ENCODE measurements around the gene ST8SIA2. TPM values are rescaled to one million over a fixed set of nuclear protein-coding genes. Genes with fewer than 3 reads are reported as not detected.

ST8SIA2 gene
- polyA plus RNA-seq, 1 experiment, result not detected

DNA sequence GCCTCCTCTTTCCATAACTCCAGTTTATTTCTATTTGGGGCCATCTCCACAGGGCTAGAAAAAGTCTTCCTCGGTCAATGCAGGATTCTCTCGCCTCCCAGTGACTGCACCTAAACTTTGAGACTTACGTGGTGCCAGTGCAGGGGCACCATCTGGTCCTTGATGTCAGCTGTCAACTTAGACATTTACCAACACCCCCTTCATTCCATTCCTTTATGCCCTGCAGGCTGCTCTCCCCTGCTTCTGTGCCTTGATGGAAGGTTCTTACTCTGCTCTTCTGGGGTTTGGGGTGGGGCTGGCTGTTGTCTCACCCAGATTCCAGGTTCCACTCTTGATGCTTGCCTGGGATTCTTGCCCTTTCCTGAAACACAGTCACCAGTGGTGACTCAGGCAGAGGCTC is 101.8 kb downstream of the ST8SIA2 start:
- Histone ChIP-seq H3K4me3 (ENCODE audit: low read depth, low read length) (no peak overlapping the region), H3K36me3 (ENCODE audit: control insufficient read depth, insufficient read depth, low read length) (no peaks in the 10 kb centered on the region), H3K27me3 (ENCODE audit: control insufficient read depth, insufficient read depth, low read length) (no peaks in the 10 kb centered on the region)
- TF ChIP-seq, protein P1, sequence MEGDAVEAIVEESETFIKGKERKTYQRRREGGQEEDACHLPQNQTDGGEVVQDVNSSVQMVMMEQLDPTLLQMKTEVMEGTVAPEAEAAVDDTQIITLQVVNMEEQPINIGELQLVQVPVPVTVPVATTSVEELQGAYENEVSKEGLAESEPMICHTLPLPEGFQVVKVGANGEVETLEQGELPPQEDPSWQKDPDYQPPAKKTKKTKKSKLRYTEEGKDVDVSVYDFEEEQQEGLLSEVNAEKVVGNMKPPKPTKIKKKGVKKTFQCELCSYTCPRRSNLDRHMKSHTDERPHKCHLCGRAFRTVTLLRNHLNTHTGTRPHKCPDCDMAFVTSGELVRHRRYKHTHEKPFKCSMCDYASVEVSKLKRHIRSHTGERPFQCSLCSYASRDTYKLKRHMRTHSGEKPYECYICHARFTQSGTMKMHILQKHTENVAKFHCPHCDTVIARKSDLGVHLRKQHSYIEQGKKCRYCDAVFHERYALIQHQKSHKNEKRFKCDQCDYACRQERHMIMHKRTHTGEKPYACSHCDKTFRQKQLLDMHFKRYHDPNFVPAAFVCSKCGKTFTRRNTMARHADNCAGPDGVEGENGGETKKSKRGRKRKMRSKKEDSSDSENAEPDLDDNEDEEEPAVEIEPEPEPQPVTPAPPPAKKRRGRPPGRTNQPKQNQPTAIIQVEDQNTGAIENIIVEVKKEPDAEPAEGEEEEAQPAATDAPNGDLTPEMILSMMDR (IDR thresholded peaks at IDR 0.05; ENCODE audit: insufficient read depth, low read depth, low read length), result no peak
- CTCF ChIA-PET, result no interaction called here
- POLR2A ChIA-PET, result no interaction called here
- DNase-seq (ENCODE audit: low read depth), result no peak

DNA sequence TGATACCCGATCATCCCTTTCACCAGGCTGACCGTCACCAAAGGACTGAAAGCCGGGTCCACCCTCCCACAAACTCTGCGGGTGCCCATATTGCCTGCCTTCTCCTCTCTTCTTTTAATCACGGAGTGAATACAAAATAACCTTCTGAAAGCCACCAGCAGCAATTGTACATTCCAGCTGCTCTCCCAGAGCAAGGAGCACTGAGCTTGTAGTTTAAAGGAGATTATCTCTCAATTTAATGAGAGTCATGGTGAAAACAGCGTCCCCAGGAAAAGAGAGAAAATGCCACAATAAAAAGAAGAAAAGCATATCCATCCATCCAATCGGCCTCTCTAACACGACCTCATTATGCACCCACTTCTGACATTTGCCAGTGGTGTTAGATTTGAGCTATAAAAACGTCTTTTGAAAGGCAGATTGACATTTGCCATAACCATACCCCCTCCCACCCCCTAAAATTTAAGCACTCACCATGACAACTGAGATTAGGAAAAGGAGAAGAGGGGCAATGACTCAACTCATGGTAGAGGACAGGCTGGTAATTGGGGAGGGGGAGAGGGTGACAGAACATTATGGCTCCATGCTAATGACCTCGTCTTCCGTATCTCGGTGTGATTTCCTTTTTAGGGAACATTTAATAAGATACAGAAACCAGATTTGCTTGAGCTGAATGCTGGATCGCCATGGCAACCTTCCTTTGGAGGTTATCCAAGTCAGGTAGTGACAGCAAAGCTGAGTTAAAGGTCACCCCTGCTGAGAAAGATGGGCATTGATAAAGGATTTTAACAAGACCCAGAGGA is 106.2 kb downstream of the ST8SIA2 start:
- no peak for DNase-seq (ENCODE audit: low read depth)
- ChIA-PET CTCF (no interaction called here), POLR2A (no interaction called here)
- no peak overlapping the region for H3K4me3 ChIP-seq (ENCODE audit: low read depth, low read length)
- no peaks in the 10 kb centered on the region for H3K27me3 ChIP-seq (ENCODE audit: control insufficient read depth, insufficient read depth, low read length)
- no peaks in the 10 kb centered on the region for H3K36me3 ChIP-seq (ENCODE audit: control insufficient read depth, insufficient read depth, low read length)
- TF ChIP-seq, protein P1 (IDR thresholded peaks at IDR 0.05; ENCODE audit: insufficient read depth, low read depth, low read length), result no peak

DNA sequence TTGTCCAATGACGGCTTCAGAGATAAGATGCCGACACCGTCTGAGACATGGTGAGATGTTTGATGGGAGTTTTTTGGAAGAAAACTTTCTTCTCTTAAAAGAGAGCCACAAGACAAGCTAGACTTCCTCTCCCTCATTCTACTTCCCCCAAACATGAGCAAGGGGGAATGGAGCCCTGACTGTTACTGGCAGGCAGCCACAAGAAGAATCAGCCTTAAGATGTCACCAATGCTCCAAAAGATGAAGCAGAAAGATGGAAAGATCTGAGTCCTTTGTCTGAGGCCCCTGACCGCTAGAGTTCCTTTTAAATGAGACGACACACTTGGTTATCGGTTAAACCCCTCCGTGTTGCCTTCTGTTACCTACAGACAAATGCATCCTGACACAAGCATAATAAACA is 108.7 kb downstream of the ST8SIA2 start:
- TF ChIP-seq, protein P1 (IDR thresholded peaks at IDR 0.05; ENCODE audit: insufficient read depth, low read depth, low read length), result no peak
- ChIA-PET CTCF (no interaction called here), POLR2A (no interaction called here)
- Histone ChIP-seq H3K36me3 (ENCODE audit: control insufficient read depth, insufficient read depth, low read length) (no peaks in the 10 kb centered on the region), H3K4me3 (ENCODE audit: low read depth, low read length) (no peak overlapping the region), H3K27me3 (ENCODE audit: control insufficient read depth, insufficient read depth, low read length) (no peaks in the 10 kb centered on the region)
- DNase-seq (ENCODE audit: low read depth), result no peak

DNA sequence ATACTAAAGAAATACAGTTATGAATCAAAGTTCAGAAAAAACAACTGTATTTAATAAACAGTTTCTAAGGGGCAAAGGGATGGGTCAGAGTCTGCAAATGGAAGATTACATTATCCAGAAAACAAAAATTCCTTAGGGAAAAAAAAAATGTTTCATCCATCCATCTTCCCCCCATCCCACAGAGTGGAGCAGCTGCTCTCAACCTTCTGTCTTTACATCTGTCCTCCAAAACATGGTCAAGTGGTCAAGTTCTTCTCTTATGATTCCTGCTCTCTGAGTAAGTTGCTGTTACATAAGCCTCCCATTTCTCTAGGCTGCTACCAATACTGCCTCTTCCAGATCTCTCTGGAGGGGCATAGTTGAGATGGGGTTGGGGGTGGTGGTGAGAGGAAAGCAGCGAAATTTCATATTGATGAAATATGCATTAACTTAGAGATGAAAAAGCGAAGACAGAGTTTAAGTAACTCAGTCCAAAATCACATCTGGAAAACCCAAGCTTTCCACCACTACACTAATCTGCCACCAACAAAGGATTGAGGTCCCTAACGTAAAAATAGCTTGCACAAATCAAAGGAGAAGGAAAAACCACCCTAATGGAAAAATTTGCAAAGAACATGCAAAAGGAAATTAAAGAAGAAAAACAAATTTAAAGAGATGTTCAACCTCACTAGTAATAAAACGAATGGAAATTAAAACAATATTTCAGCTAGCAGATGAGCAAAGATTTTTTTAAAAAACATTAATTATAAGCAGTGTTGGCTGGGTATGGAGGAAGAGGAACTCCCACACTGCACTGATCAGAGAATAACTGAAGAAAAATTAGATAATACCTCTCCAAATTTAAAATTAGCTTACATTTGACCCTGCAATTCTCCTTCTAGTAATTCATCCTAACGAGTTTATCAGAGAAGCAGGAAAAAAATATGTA is 109.5 kb downstream of the ST8SIA2 start:
- no peaks in the 10 kb centered on the region for H3K27me3 ChIP-seq (ENCODE audit: control insufficient read depth, insufficient read depth, low read length)
- ChIA-PET POLR2A (no interaction called here), CTCF (interaction anchor here (1.3 kb wide), 1 partner anchor 211 kb away, joined by 3 read pairs; no protein-coding TSS in a partner anchor)
- no peak overlapping the region for H3K4me3 ChIP-seq (ENCODE audit: low read depth, low read length)
- no peaks in the 10 kb centered on the region for H3K36me3 ChIP-seq (ENCODE audit: control insufficient read depth, insufficient read depth, low read length)
- TF ChIP-seq, protein P1 (IDR thresholded peaks at IDR 0.05; ENCODE audit: insufficient read depth, low read depth, low read length), result no peak
- DNase-seq (ENCODE audit: low read depth), result no peak

DNA sequence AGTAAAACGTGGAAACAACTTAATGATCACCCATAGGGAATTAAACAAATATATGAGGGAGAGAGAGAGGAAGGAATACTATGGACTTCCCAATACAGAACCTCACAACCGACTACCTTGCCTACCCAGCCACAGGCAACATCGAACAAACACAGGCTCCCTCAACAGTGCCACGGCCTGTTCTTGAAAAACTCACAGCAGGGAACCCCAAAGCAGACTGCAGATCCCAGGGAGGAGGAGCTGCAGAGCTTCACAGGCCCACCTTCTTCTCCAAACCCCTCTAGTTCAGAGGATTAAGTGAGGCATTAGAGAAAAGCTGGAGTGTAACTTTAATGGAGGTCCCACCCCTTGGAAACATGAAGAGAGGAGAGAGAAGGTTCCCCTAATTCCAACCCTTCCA is 110.2 kb downstream of the ST8SIA2 start:
- POLR2A ChIA-PET, result no interaction called here
- Histone ChIP-seq H3K4me3 (ENCODE audit: low read depth, low read length) (no peak overlapping the region), H3K36me3 (ENCODE audit: control insufficient read depth, insufficient read depth, low read length) (no peaks in the 10 kb centered on the region), H3K27me3 (ENCODE audit: control insufficient read depth, insufficient read depth, low read length) (no peaks in the 10 kb centered on the region)
- no peak for DNase-seq (ENCODE audit: low read depth)
- CTCF ChIA-PET, result interaction anchor here (1.3 kb wide), 1 partner anchor 211 kb away, joined by 3 read pairs; no protein-coding TSS in a partner anchor
- TF ChIP-seq, protein P1 (IDR thresholded peaks at IDR 0.05; ENCODE audit: insufficient read depth, low read depth, low read length), result no peak
